T1000 (cell line): Measurements from ENCODE around the gene IFT88.
A peak's percentile ranks its signal among the peaks of the same experiment; 100 is the strongest.

Experiments used
- DNase-seq: peaks from one replicate; lab custom pipeline; 2025; ENCODE audit warnings: mixed read lengths; lab: John Stamatoyannopoulos, UW

IFT88 gene

DNA sequence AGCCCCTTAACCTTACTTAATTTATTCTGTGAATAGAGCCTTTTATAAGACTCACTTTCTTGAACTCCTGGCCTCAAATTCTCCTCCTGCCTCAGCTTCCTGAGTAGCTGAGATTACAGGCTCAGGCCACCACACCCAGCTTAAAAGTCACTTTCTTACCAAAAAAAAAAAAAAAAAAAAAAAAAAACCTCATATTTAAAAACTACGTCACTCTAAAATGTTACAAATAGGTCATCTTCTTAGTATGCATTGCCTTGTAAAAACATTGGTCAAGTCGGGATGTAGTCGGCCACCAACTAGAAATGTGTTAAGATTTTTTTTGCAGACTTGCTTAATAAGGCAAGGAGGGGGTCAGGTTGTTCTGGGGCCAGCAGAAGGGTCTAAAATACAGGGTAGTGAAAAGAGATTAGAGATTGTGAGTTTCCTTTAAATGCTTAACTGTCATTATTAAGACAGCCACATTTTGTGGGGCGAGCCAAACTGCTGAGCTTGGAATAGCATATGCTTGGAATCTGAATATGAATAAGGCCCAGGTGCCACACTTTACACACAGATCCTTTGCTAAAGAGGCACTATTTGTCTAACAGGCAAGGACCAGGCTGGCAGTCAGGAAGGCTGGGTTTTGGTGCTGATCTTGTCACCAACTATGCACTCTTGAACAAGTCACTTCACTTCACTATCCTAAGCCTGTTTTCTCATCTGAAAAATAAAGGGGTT is 120.1 kb downstream of the IFT88 start:
- DNase-seq, result no peak

GRCh38 chr13:20689291-20689690 is 122.3 kb downstream of the IFT88 start:
- DNase-seq, result no peak

DNA sequence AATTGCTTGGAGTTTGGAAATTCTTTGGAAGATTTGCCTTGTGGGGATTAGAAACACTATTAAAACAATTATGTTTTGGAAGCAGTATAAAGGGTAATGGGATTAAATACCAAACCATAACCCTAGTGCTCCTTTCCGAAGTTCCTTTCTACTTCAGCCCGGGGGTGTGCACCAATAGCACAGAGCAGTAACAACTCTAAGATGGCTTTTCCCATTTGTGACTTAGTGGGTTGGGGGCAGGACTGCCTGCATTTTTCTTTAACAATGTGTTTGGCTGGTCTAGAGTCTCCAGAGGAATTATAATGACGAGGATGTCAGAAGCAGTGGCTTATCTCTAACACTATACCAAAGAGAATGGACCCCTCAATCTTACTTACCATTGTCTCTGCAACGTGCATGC is 124.7 kb downstream of the IFT88 start:
- no peak for DNase-seq

DNA sequence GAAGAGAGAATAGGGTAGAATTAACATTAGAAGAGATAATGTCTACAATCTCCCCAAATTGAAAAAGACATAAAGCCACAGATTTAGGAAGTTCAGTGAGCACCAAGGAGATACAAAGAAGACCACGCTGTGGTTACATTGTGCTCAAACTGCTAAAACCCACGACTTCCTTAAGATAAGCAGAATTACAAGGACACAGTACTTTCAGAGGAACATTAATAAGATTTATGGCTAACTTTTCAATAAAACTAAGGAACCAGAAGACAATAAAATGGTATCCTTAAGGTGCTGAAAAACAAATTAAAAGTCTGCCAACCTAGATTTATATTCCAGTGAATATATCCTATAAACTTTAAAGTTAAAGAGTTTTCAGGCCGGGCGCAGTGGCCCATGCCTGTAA is 129.1 kb downstream of the IFT88 start:
- DNase-seq, result no peak

DNA sequence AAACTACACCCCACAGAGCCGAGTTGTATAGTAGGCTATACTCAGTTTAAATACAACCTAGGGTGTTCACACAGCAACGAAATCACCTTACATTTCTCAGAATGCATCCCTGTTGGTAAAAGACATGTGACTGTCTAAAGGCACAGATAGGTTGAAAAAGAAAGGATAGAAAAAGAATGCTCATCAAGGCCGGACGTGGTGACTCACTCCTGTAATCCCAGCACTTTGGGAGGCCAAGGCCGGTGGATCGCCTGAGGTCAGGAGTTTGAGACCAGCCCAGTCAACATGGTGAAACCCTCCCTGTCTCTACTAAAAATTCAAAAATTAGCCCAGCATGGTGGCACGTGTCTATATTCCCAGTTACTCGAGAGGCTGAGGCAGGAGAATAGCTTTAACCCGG is 132.8 kb downstream of the IFT88 start:
- DNase-seq, result no peak

GRCh38 chr13:20700288-20700687 is 133.3 kb downstream of the IFT88 start:
- DNase-seq, result no peak

- DNase-seq, result no peak
Observed at GRCh38 chr13:20701461-20701860, 134.5 kb downstream of the IFT88 start.

GRCh38 chr13:20702530-20702914 is 135.6 kb downstream of the IFT88 start:
- DNase-seq, result no peak

- DNase-seq, result no peak
Observed at GRCh38 chr13:20702915-20703779, 136.2 kb downstream of the IFT88 start, which contains the start of gene IL17D. Gene IL17D, plus strand, starts transcription at chr13:20703699. Its CDS starts 303 bp downstream, at chr13:20704002.

DNA sequence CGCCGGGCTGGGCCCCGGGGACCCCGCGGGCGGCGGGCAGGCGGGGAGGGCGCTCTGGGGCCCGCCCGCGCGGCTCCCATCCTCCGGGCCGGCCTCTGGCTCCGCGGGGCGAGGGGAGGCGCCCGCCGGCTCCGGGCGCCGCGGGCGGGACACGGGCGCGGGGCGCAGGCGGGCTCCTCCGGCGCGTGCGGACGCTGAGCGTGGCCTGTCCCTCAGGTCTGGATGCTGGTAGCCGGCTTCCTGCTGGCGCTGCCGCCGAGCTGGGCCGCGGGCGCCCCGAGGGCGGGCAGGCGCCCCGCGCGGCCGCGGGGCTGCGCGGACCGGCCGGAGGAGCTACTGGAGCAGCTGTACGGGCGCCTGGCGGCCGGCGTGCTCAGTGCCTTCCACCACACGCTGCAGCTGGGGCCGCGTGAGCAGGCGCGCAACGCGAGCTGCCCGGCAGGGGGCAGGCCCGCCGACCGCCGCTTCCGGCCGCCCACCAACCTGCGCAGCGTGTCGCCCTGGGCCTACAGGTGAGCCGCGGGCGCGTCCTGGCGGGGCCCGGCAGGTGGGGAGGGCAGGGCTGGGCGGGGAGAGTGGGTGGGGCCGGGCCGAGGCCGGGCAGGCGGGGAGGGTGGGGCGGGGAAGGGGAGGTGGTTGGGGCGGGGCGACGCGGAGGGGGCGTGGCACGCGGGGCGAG is 137.0 kb downstream of the IFT88 start:
- peak; percentile 70 for DNase-seq

DNA sequence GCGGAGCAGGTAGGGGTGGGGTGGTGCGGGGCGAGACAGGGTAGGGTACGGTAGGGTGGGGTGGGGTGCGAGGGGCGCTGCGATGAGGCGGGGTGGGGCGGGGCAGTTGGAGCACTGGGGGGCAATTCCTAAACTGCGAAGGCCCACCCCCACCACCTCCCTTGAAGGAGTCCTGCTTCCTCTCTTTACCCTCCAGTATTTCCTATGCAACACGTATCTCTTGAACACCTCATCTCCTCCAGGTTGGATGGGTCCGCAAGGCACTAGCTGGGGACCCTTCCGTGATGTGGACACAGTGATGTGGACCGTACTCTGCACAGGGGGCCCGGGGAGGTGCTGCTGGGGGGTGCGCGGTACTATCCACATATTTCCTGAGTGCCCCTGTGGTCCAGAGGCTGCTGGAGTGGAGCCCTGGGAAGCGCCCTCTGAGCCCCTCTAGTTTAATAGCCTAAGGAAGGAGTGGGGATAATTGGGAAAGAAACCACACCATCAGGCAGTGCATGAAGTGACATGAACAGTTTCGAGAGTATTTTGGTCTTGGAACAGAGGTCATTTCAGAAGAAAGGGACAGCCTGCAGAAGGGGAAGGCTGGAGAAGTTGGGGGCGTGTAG is 137.6 kb downstream of the IFT88 start:
- no peak for DNase-seq

- DNase-seq, result no peak
Observed at GRCh38 chr13:20706661-20707060, 139.7 kb downstream of the IFT88 start.

DNA sequence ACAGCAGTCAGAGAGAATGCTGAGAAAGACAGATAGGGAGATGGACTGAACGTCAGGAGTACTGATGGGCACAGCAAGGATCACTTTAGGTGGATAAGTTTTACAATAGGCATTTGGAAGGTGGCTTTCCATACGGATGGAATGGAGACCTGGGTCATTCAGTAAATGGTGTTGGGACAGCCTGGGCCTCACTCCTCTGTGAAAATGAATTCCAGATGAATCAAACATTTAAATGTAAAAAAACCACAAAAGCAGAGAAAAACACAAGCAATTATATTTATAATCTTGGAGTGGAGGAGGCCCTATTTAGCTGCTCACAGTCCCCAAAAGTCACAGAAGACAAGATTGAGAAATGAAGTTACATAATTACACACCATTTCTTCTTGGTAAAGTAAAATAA is 141.3 kb downstream of the IFT88 start:
- no peak for DNase-seq

GRCh38 chr13:20709369-20709768 is 142.4 kb downstream of the IFT88 start:
- DNase-seq, result no peak

GRCh38 chr13:20709782-20710181 is 142.8 kb downstream of the IFT88 start:
- DNase-seq, result no peak

- no peak for DNase-seq
Observed at GRCh38 chr13:20711301-20712044, 144.5 kb downstream of the IFT88 start.

DNA sequence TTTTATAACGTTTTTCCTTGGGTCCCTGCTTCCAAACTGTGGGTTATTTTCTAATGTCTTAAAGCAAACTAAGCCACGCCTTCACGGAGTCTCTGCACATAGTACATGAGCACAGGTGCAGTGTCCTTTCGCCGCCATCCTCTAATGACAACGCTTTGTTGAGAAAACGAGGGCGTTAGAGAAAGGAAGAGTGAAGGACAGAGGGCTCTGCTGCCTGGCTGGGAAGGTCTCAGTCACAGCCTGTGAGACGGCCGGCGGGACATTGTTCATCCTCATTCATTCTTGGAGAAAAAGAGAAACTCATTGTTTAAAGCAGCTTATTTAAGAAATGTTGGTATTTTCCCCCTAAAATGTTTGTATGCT is 146.0 kb downstream of the IFT88 start:
- DNase-seq, result no peak

DNA sequence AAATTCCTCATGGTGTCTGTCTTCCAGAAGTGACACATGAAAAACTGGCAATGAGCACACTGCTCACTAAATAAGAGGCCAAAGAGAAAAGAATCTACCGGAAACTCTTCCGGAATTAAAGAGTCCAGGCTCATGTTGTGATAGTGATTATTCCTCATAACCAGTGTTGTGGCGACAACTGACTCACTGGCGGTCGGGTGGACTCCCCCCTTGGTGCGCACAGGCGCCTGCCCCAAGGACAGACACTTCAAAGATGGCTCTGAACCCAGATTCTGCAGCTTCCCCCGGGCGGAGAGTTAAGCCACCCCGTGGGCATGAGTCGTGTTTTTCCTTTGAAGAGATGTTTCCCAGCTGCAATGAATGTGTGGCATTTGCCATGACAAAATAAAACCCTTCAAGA is 146.8 kb downstream of the IFT88 start:
- DNase-seq, result peak; percentile 78

GRCh38 chr13:20714161-20714560 is 147.2 kb downstream of the IFT88 start:
- no peak for DNase-seq

GRCh38 chr13:20714563-20715329 is 147.8 kb downstream of the IFT88 start:
- no peak for DNase-seq

DNA sequence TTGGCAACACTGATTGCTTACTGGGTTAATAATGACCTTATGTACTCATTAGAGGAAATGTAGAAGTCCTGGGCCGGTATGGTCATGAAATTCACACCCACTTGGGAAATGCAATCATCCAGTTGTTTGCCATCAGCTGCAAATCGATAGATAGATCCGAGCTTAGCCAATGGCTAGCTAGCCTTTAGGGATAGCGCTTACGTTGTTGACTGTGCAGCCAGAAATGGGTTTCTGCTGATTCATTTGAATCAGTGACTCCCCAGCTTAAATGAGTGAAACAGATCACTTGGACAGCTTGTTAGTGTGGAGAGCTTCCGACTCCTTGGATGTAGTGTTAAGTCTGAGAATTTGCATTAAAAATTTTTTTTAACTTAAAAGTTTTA is 148.4 kb downstream of the IFT88 start:
- no peak for DNase-seq
